Psoas muscle (tissue), 8 donors: ENCODE results near the gene TUBGCP5. TPM values are rescaled to one million over a fixed set of nuclear protein-coding genes. Genes with fewer than 3 reads are reported as not detected.

Experiments used
- ATAC-seq, 4 donors: fragments of 200-7000 bp; cut with Tn5 transposase; one replicate each; pipeline ENCODE4 v1.9.1; 2020; ENCODE audit warnings: moderate library complexity in 3 of 4, mild to moderate bottlenecking in 2 of 4
- DNase-seq, 2 donors: peaks; one replicate each; pipeline ENCODE4 v3.0.0-alpha.2; 2020
- H3K27ac ChIP-seq: fragments of 200-600 bp; one replicate; pipeline ENCODE4 v1.8.0; 2022
- H3K27me3 ChIP-seq, 3 donors: fragments of 200-600 bp in 1 of 3; one replicate each; pipeline versions ENCODE4 v1.6.1 to v1.8.0; 2013 to 2022; ENCODE audit warnings: low read length in 2 of 3, mild to moderate bottlenecking in 2 of 3, moderate library complexity in 1 of 3; ENCODE audit not compliant: insufficient read depth in 3 of 3
- H3K36me3 ChIP-seq, 2 donors: fragments of 200-600 bp in 1 of 2; one replicate each; pipeline versions ENCODE4 v1.6.1 to v1.8.0; 2013 to 2022; ENCODE audit warnings: low read depth in 1 of 2, mild to moderate bottlenecking in 1 of 2, moderate library complexity in 1 of 2; ENCODE audit not compliant: insufficient read depth in 1 of 2
- H3K4me1 ChIP-seq: fragments of 200-600 bp; one replicate; pipeline ENCODE4 v1.8.0; 2022
- H3K4me3 ChIP-seq: fragments of 200-600 bp; one replicate; pipeline ENCODE4 v1.8.0; 2022; ENCODE audit warnings: mild to moderate bottlenecking
- H3K9me3 ChIP-seq: fragments of 200-600 bp; one replicate; pipeline ENCODE4 v1.8.0; 2022
- WGBS, 3 donors: extraction: QIAGEN DNeasy Blood & Tissue Kit; methylation state at CpG; one replicate each; pipeline versions ENCODE4 v1.1.6 to v1.1.7; 2013; 5-methylcytosine and 5-hydroxymethylcytosine counted together
- intact Hi-C, 2 donors: fragments of 100-400 bp; cut with DNase I; formaldehyde crosslinking; loops; one replicate each; pipeline versions ENCODE4 v1.11.0 to v1.14.2; 2022
- polyA plus RNA-seq, 3 donors: library from polyadenylated mRNA; stranded (reverse); fragments of 200-250 nt; gene quantifications; one replicate each; pipeline ENCODE4 v1.2.3, GENCODE V29; 2013
- total RNA-seq, 4 donors: library from RNA; stranded (reverse); fragmentation: NEBNext Ultra II Directional in 2 of 4; extraction: Animal tissue kit (Norgen Biotek cat#: 25700) in 2 of 4; gene quantifications; one replicate each; pipeline versions ENCODE4 v1.2.1 to v1.2.4, GENCODE V29; 2021 to 2023
- TF ChIP-seq, protein P1 (sequence below): fragments of 200-600 bp; IDR thresholded peaks from one replicate; pipeline ENCODE4 v1.8.0; 2022; ENCODE audit warnings: antibody characterized with exemption
- donor health status: healthy with polysubstance abuse.
- donor health status: DM: no; HTN: no; CAD: no; lungs with moderate emphysema.
- donor health status: Bipolar disorder and iron deficiency.
- donor health status: healthy.
- donor health status: DM: yes; HTN: yes; CAD: no.
- donor health status: DM: no; HTN: no; CAD: no.
- donor health status: DM: no; HTN: no; CAD: no.
- donor health status: DM: yes; HTN: yes; CAD: no.

TUBGCP5 gene
- total and polyA plus RNA-seq, 7 donors: 5.1 to 15.1 (median 9.3) TPM

DNA sequence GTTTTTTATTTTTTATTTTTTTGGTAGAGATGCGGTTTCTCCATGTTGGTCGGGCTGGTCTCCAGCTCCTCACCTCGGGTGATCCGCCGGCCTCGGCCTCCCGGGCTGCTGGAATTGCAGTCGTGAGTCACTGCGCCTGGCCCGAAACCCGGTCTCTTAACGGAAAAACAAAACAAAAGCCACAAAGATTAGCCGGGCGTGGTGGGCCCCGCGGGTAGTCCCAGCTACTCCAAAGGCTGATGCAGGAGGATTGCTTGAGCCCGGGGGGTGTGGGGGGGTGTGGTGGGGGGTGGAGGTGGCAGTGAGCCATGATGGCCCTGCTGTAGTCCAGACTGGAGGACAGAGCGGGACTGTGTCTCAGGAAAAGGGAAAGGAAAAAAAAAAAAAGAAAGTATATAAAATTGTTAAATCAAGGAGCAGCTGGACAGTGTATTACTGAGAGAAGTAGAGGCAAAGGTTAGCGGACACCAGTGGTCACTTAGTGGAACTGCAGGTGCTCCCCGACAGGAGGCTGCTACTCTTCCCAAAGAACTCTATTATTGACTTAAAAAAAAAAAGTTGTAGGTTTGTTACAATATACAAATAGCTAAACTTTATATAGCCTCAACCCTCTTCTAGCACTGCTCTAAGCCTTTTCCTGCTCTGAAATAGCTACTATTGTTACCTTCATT is 30.3 kb upstream of the TUBGCP5 start:
- Histone ChIP-seq H3K9me3 (no peaks in the 10 kb centered on the region), H3K36me3 (no peaks in the 10 kb centered on the region), H3K4me3 (no peak overlapping the region), H3K4me1 (no peaks in the 10 kb centered on the region), H3K27me3 (peaks cover 0 to 5% (median 0%) of the 10 kb centered on the region in 3 donors), H3K27ac (no peak overlapping the region)
- no peak for DNase-seq
- ATAC-seq: no peak
- WGBS, 3 donors: 91 to 93% (median 92%) methylated on average over 20 of the region's 20 CpGs
- intact Hi-C loops: no loop called here
- TF ChIP-seq, protein P1, sequence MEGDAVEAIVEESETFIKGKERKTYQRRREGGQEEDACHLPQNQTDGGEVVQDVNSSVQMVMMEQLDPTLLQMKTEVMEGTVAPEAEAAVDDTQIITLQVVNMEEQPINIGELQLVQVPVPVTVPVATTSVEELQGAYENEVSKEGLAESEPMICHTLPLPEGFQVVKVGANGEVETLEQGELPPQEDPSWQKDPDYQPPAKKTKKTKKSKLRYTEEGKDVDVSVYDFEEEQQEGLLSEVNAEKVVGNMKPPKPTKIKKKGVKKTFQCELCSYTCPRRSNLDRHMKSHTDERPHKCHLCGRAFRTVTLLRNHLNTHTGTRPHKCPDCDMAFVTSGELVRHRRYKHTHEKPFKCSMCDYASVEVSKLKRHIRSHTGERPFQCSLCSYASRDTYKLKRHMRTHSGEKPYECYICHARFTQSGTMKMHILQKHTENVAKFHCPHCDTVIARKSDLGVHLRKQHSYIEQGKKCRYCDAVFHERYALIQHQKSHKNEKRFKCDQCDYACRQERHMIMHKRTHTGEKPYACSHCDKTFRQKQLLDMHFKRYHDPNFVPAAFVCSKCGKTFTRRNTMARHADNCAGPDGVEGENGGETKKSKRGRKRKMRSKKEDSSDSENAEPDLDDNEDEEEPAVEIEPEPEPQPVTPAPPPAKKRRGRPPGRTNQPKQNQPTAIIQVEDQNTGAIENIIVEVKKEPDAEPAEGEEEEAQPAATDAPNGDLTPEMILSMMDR: no peak

DNA sequence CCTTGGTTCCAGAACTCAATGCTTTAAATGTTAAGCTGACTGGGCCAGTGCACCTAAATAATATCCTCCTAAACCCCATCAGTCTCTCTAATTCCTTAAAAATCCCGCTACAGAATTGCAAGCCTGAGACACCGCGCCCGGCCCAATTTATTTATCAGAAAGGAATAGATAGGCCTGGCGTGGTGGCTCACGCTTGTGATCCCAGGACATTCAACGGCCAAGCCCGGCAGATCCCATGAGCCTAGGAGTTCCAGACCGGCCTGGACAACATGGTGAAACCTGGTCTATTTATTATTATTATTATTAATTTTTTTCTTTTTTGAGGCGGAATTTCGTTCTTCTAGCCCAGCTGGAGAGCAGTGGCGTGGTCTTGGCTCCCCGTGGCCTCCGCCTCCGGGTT is 28.0 kb upstream of the TUBGCP5 start:
- 95 to 96% (median 96%) methylated on average over 15 of the region's 15 CpGs for WGBS, 3 donors
- ATAC-seq (no peak), DNase-seq (no peak)
- Histone ChIP-seq H3K27me3 (peaks cover 0 to 5% (median 0%) of the 10 kb centered on the region in 3 donors), H3K27ac (no peak overlapping the region), H3K4me1 (no peaks in the 10 kb centered on the region), H3K4me3 (no peak overlapping the region), H3K36me3 (no peaks in the 10 kb centered on the region), H3K9me3 (no peaks in the 10 kb centered on the region)
- intact Hi-C loops: no loop called here
- TF ChIP-seq, protein P1: no peak

DNA sequence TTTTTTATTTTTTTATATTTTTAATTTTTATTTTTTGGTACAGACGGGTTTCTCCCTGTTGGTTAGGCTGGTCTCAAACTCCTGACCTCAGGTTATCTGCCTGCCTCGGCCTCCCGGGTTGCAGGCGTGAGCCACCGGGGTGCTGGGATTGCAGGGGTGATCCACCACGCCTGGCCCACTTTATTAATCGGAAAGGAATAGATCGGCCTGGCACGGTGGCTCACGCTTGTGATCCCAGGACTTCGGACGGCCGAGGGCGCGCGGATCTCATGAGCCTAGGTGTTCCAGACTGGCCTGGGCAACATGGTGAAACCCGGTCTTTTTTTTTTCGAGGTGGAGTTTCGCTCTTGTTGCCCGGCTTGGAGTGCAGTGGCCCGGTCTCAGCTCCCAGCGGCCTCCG is 26.5 kb upstream of the TUBGCP5 start:
- TF ChIP-seq, protein P1: no peak
- H3K9me3 ChIP-seq: no peaks in the 10 kb centered on the region
- 94 to 96% (median 95%) methylated on average over 23 of the region's 23 CpGs for WGBS, 3 donors
- intact Hi-C loops: no loop called here
- H3K27me3 ChIP-seq: peaks cover 0 to 2% (median under 1%) of the 10 kb centered on the region in 3 donors
- no peak for DNase-seq
- no peaks in the 10 kb centered on the region for H3K4me1 ChIP-seq
- no peak overlapping the region for H3K27ac ChIP-seq
- no peak for ATAC-seq
- no peaks in the 10 kb centered on the region for H3K36me3 ChIP-seq
- no peak overlapping the region for H3K4me3 ChIP-seq

DNA sequence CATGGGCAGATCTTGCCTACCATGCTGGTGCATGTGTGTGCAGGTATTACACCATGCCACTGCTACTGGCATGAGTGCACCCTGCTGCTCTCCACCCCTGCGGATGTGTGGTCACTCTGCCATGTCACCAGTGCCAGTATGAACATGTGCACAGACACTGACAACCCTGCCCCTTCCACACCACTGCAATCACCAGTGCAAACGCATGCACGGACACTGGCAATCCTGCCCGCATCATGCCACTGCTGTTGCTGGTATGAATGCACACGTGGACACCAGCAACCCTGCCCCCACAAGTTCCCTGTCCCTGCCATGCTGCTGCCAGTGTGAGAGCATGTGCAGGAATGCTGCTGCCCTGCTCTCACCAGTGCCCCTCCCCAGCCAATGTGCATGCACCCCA is 24.8 kb upstream of the TUBGCP5 start:
- Histone ChIP-seq H3K27me3 (peaks cover 0 to 2% (median 0%) of the 10 kb centered on the region in 3 donors), H3K4me1 (no peaks in the 10 kb centered on the region), H3K36me3 (no peaks in the 10 kb centered on the region), H3K9me3 (no peaks in the 10 kb centered on the region), H3K27ac (no peak overlapping the region), H3K4me3 (no peak overlapping the region)
- intact Hi-C loops: no loop called here
- 74 to 81% (median 75%) methylated on average over 5 of the region's 5 CpGs for WGBS, 3 donors
- ATAC-seq (no peak), DNase-seq (no peak)
- TF ChIP-seq, protein P1: no peak

DNA sequence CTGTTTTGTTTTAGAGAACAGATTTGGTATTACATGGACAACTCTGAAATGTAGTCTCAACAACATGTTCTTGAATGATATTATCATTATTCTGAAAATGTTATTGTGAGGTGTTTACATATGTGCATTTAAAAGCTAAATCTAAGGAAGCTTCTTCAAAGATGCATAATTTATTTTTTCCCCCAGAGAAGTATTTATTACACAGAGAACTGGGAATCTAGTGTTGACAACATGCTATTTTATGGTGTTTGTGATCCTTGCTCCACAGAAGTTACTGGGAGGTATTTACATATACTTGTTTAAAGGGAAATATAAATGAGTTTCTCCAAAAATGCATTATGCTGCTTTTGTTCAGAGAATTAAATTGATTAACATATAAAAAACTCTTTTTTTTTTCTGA is 18.3 kb upstream of the TUBGCP5 start:
- ATAC-seq: no peak
- peaks cover 0 to 2% (median 0%) of the 10 kb centered on the region in 3 donors for H3K27me3 ChIP-seq
- H3K4me3 ChIP-seq: no peak overlapping the region
- H3K36me3 ChIP-seq: no peaks in the 10 kb centered on the region
- no peak for DNase-seq
- intact Hi-C loops: no loop called here
- H3K4me1 ChIP-seq: no peaks in the 10 kb centered on the region
- H3K27ac ChIP-seq: no peak overlapping the region
- H3K9me3 ChIP-seq: no peaks in the 10 kb centered on the region
- TF ChIP-seq, protein P1: no peak
